NB4 (cell line): Measurements from ENCODE around the gene TSPO2.

Source experiments
- DNase-seq: peaks from one replicate; pipeline ENCODE4 v3.0.0; 2010; ENCODE audit warnings: low read depth
- H3K4me3 ChIP-seq: one replicate; pipeline ENCODE4 v1.5.1; 2011; ENCODE audit warnings: mild to moderate bottlenecking, low read depth, low read length, moderate library complexity
- MAX ChIP-seq: IDR thresholded peaks from 2 replicates; pipeline ENCODE4 v1.6.1; 2011; ENCODE audit warnings: low read depth, low read length
- MYC ChIP-seq: IDR thresholded peaks from 2 replicates; pipeline ENCODE4 v1.6.1; 2011; ENCODE audit warnings: low read depth, low read length
- POLR2A ChIP-seq: IDR thresholded peaks from 2 replicates; pipeline ENCODE4 v1.6.1; 2011; ENCODE audit warnings: mild to moderate bottlenecking; ENCODE audit not compliant: insufficient read length; ENCODE audit errors: extremely low read depth
- TF ChIP-seq, protein P1 (sequence below): IDR thresholded peaks from one replicate; pipeline ENCODE4 v1.5.1; 2012; ENCODE audit warnings: low read depth, low read length

Gene TSPO2

DNA sequence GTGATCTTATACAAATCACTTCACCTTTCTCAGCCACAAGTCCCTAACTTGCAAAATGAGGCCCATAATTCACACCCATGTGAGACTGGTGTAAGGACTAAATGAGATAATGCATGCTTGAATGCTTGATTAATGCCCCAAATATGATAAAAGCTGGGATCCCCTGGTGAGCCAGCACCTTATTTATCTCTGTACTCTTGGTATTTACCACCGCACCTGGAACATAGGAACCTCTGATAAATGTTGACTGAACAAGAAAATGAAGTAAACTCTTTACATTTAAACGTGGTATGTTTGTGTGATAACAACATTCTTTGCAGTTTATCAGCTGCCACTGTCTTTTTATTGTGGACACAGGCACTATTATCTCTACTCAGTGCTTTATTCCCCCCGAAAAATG, 8.3 kb downstream of the TSPO2 start:
- TF ChIP-seq, protein P1, sequence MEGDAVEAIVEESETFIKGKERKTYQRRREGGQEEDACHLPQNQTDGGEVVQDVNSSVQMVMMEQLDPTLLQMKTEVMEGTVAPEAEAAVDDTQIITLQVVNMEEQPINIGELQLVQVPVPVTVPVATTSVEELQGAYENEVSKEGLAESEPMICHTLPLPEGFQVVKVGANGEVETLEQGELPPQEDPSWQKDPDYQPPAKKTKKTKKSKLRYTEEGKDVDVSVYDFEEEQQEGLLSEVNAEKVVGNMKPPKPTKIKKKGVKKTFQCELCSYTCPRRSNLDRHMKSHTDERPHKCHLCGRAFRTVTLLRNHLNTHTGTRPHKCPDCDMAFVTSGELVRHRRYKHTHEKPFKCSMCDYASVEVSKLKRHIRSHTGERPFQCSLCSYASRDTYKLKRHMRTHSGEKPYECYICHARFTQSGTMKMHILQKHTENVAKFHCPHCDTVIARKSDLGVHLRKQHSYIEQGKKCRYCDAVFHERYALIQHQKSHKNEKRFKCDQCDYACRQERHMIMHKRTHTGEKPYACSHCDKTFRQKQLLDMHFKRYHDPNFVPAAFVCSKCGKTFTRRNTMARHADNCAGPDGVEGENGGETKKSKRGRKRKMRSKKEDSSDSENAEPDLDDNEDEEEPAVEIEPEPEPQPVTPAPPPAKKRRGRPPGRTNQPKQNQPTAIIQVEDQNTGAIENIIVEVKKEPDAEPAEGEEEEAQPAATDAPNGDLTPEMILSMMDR, result no peak
- TF ChIP-seq MAX, result no peak
- TF ChIP-seq POLR2A, result no peak
- TF ChIP-seq MYC, result no peak
- no peak overlapping the region for H3K4me3 ChIP-seq
- no peak for DNase-seq

DNA sequence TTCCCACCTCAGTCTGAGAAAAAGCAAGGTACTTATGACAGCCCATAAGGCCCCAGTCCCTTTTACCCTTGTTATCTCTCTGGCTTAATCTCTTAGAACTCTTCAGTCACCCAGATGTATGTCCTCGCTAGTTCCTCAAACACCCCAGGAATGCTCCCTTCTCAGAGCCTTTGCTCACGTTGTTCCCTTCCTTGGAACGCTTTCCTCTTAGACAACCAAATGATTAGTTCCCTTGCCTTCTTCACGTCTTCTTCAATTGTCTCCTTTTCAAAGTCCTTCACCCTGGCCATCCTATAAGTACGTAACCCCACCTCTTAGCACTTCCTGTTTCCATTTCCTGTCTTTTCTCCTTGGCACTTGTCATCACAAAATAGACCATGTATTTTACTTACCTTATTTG, 9.6 kb downstream of the TSPO2 start:
- no peak for TF ChIP-seq POLR2A
- TF ChIP-seq MAX, result no peak
- TF ChIP-seq, protein P1, result no peak
- TF ChIP-seq MYC, result no peak
- DNase-seq, result peak; percentile 66
- H3K4me3 ChIP-seq, result no peak overlapping the region

DNA sequence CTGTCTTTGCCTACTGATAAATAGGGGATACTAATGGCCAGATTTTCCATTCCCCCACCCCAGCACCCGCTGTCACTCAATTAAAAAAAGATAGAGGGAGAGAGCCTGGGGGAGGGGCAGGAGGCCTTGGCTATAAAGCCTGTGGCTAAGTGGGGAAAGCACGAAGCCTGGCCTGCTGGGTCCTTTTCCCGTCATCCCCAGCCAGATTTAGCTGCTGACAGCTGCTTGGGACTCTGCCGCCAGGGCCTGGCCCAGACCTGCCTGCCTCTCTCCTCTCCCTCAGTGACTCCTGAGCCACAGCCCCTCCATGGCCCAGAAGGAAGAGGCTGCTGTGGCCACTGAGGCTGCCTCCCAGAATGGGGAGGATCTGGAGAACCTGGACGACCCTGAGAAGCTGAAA, 10.8 kb downstream of the TSPO2 start, which contains the start of gene APOBEC2:
Gene APOBEC2, plus strand, starts transcription at position 162 of the 400 bp plus-strand sequence. Its CDS starts 146 bp downstream, at position 308.
- DNase-seq, result no peak
- TF ChIP-seq MYC (no peak), POLR2A (no peak), MAX (no peak)
- TF ChIP-seq, protein P1, result no peak
- no peak within 1 kb of the TSS for H3K4me3 ChIP-seq

GRCh38 chr6:41054511-41054910, 12.2 kb downstream of the TSPO2 start:
- no peak for DNase-seq
- TF ChIP-seq POLR2A, result no peak
- no peak for TF ChIP-seq MAX
- no peak for TF ChIP-seq MYC
- TF ChIP-seq, protein P1, result no peak
- H3K4me3 ChIP-seq, result no peak overlapping the region

GRCh38 chr6:41055149-41055548, 12.9 kb downstream of the TSPO2 start:
- no peak overlapping the region for H3K4me3 ChIP-seq
- DNase-seq, result no peak
- TF ChIP-seq MYC (no peak), POLR2A (no peak), MAX (no peak)
- TF ChIP-seq, protein P1, result no peak

DNA sequence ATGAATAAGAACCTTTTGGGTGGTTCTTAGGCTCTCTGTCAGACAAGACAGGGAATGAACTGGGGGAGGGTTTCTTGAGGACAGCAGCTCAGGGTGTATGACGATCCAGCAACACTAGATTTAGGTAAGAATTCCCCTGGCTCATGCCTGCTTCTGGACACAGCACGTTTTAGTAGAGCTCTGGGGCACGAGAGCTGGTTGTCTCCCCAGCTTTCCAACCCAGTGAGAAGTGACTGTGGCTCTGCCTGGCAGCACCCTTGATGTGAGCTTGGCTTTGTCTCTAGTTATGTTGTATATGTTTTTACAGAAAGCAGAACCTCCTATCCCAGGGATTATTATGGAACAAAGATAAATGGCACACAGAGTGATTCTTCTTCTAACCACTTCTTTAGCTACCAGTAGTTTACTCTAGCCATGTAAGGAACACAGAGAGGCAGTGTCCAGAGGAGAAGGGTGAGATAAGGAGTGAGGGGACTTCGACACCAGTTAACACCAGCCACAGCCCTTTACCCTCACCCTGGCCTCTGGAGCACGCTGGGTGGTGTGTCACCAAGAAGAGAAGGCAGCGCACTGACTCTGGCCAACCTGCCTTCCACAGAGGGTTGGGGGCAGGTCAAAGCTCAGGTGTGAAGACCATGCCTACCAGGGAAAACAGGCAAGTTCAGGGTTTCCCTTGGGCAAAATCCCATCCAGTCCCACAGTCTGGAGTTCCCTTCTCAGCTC, 14.7 kb downstream of the TSPO2 start:
- TF ChIP-seq MYC, result no peak
- TF ChIP-seq POLR2A, result no peak
- TF ChIP-seq, protein P1, result no peak
- no peak for TF ChIP-seq MAX
- H3K4me3 ChIP-seq, result no peak overlapping the region
- DNase-seq, result no peak
